Measurements from ENCODE around the gene ZNF92. TPM values are rescaled to one million over a fixed set of nuclear protein-coding genes. Genes with fewer than 3 reads are reported as not detected.
"Not testable (repeated sequence)": the region's sequence is repeated elsewhere in the genome, so short reads cannot be mapped to it uniquely, and the experiment has no call there.

Gene ZNF92
- total RNA-seq, 2 experiments from 2014 or later: 31.2 to 32.1 TPM

GRCh38 chr7:65338346-65338745 lies 35.3 kb upstream of the ZNF92 start:
- peak; percentile 24 for DNase-seq (ENCODE audit: low spot score)
- Histone ChIP-seq H3K27ac (ENCODE audit: low read depth, low read length, poor library complexity, severe bottlenecking) (no peak overlapping the region), H3K4me1 (ENCODE audit: insufficient read depth, low read length, poor library complexity, severe bottlenecking) (peaks cover 11% of the 10 kb centered on the region), H3K9me3 (ENCODE audit: low read length) (no peaks in the 10 kb centered on the region), H4K20me1 (ENCODE audit: insufficient read depth, low read length) (no peaks in the 10 kb centered on the region), H3K9me2 (ENCODE audit: insufficient read depth, low read length) (no peaks in the 10 kb centered on the region), H2AFZ (ENCODE audit: low read length) (no peak overlapping the region), H3K36me3 (ENCODE audit: insufficient read depth, low read length) (no peaks in the 10 kb centered on the region), H3K4me2 (ENCODE audit: low read length) (peak overlapping the region; percentile 7; the same call in 1 of the 2 replicates), H3K4me3 (ENCODE audit: low read depth, low read length, poor library complexity, severe bottlenecking) (no peak overlapping the region), H3K79me2 (ENCODE audit: insufficient read depth, low read depth, low read length) (no peaks in the 10 kb centered on the region)
- CTCF ChIA-PET (ENCODE audit: unreplicated experiment): no interaction called here
- intact Hi-C loops (cut with micrococcal nuclease; ENCODE audit: unreplicated experiment): no loop called here
- TF ChIP-seq EZH2phosphoT487 (IDR thresholded peaks at IDR 0.05; ENCODE audit: borderline replicate concordance, low read depth, low read length): no peak
- TF ChIP-seq, protein P1, sequence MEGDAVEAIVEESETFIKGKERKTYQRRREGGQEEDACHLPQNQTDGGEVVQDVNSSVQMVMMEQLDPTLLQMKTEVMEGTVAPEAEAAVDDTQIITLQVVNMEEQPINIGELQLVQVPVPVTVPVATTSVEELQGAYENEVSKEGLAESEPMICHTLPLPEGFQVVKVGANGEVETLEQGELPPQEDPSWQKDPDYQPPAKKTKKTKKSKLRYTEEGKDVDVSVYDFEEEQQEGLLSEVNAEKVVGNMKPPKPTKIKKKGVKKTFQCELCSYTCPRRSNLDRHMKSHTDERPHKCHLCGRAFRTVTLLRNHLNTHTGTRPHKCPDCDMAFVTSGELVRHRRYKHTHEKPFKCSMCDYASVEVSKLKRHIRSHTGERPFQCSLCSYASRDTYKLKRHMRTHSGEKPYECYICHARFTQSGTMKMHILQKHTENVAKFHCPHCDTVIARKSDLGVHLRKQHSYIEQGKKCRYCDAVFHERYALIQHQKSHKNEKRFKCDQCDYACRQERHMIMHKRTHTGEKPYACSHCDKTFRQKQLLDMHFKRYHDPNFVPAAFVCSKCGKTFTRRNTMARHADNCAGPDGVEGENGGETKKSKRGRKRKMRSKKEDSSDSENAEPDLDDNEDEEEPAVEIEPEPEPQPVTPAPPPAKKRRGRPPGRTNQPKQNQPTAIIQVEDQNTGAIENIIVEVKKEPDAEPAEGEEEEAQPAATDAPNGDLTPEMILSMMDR (conservative IDR thresholded peaks at IDR 0.05; ENCODE audit: low read length): no peak
- no TSS peak for BruUV-seq (replicated peaks)
- POLR2A ChIA-PET: no interaction called here

DNA sequence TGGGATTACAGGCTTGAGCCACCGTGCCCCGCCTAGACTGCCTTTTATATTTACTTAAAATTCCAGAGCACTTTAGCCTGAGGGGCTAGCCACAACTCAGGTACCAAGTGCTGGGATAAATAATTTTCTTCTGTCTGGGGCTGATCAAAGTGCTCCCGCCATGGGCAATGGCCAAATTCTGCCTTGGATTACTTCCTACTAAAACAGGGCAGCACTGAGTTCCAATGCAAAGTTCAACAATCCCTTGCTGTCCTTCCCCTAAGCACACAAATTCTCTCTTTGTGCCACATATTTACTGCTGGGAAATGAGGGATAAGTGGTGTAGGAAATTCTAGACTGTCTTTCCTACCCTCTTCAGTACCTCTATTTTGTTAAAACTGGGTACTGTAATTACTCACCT lies 34.4 kb upstream of the ZNF92 start:
- TF ChIP-seq, protein P1 (conservative IDR thresholded peaks at IDR 0.05; ENCODE audit: low read length): no peak
- TF ChIP-seq EZH2phosphoT487 (IDR thresholded peaks at IDR 0.05; ENCODE audit: borderline replicate concordance, low read depth, low read length): no peak
- no peaks in the 10 kb centered on the region for H3K9me3 ChIP-seq (ENCODE audit: low read length)
- intact Hi-C loops (cut with micrococcal nuclease; ENCODE audit: unreplicated experiment): no loop called here
- no peak overlapping the region for H3K27ac ChIP-seq (ENCODE audit: low read depth, low read length, poor library complexity, severe bottlenecking)
- no peaks in the 10 kb centered on the region for H3K9me2 ChIP-seq (ENCODE audit: insufficient read depth, low read length)
- H2AFZ ChIP-seq (ENCODE audit: low read length): no peak overlapping the region
- no peak overlapping the region for H3K4me2 ChIP-seq (ENCODE audit: low read length)
- no peaks in the 10 kb centered on the region for H3K36me3 ChIP-seq (ENCODE audit: insufficient read depth, low read length)
- no TSS peak for BruUV-seq (replicated peaks)
- H3K4me3 ChIP-seq (ENCODE audit: low read depth, low read length, poor library complexity, severe bottlenecking): no peak overlapping the region
- no peaks in the 10 kb centered on the region for H4K20me1 ChIP-seq (ENCODE audit: insufficient read depth, low read length)
- no peak for DNase-seq (ENCODE audit: low spot score)
- POLR2A ChIA-PET: no interaction called here
- H3K4me1 ChIP-seq (ENCODE audit: insufficient read depth, low read length, poor library complexity, severe bottlenecking): peaks cover 11% of the 10 kb centered on the region
- no peaks in the 10 kb centered on the region for H3K79me2 ChIP-seq (ENCODE audit: insufficient read depth, low read depth, low read length)
- CTCF ChIA-PET (ENCODE audit: unreplicated experiment): no interaction called here

DNA sequence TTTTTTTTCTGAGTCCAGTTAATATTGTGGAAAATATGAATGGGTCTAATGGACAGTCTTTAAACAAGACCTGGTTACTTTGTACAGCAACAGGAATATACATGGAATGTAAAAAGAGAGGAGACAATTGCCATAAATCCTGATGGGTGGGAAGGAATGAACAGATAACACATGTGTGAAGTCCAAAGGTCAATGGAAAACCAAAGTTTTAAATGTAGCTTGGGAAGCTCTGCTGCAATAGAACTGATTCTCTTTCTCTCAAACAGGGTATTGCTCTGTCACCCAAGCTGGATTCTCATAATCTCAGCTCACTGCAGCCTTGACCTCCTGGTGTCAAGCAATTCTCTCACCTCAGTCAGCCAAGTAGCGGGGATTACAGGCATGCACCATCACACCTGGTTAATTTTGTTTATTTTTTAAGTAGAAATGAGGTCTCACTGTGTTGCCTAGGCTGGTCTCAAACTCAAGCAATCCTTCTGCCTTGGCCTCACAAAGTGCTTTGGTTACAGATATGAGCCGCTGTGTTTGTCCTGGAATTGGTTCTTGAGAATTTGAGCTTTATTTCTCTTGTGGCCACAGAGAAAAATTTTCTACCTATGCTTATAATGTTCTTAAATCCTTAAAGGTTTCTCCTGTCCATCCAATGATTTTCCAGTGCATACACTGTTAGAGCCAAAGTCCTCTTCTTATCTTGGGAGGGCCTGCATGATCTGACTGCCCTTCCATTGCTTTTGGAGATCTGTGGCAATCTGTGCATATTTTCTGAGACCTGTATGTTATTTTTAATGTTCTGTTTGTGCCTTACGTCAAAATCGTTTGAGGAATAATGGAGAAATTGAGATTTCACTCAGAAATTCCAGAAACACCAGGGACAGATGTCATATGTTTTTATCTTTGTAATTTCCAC lies 30.7 kb upstream of the ZNF92 start:
- Histone ChIP-seq H3K36me3 (ENCODE audit: insufficient read depth, low read length) (no peaks in the 10 kb centered on the region), H2AFZ (ENCODE audit: low read length) (no peak overlapping the region), H3K9me2 (ENCODE audit: insufficient read depth, low read length) (no peaks in the 10 kb centered on the region), H3K4me3 (ENCODE audit: low read depth, low read length, poor library complexity, severe bottlenecking) (no peak overlapping the region), H4K20me1 (ENCODE audit: insufficient read depth, low read length) (no peaks in the 10 kb centered on the region), H3K4me1 (ENCODE audit: insufficient read depth, low read length, poor library complexity, severe bottlenecking) (peaks cover 10% of the 10 kb centered on the region), H3K9me3 (ENCODE audit: low read length) (no peaks in the 10 kb centered on the region), H3K27ac (ENCODE audit: low read depth, low read length, poor library complexity, severe bottlenecking) (no peak overlapping the region), H3K4me2 (ENCODE audit: low read length) (no peak overlapping the region), H3K79me2 (ENCODE audit: insufficient read depth, low read depth, low read length) (no peaks in the 10 kb centered on the region)
- intact Hi-C loops (cut with micrococcal nuclease; ENCODE audit: unreplicated experiment): no loop called here
- POLR2A ChIA-PET: no interaction called here
- CTCF ChIA-PET (ENCODE audit: unreplicated experiment): no interaction called here
- BruUV-seq (replicated peaks): no TSS peak
- TF ChIP-seq EZH2phosphoT487 (IDR thresholded peaks at IDR 0.05; ENCODE audit: borderline replicate concordance, low read depth, low read length): no peak
- TF ChIP-seq, protein P1 (conservative IDR thresholded peaks at IDR 0.05; ENCODE audit: low read length): no peak
- DNase-seq (ENCODE audit: low spot score): no peak

DNA sequence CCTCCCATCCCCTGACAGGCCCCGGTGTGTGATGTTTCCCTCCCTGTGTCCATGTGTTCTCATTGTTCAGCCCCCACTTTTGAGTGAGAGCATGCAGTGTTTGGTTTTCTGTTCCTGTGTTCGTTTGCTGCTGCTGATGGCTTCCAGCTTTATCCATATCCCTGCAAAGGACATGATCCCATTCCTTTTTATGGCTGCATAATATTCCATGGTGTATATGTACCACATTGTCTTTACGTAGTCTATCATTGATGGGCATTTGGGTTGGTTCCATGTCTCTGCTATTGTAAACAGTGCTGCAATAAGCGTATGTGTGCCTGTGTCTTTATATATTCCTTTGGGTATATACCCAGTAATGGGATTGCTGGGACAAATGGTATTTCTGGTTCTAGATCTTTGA lies 29.1 kb upstream of the ZNF92 start:
- POLR2A ChIA-PET: interaction anchor here (0.7 kb wide), 1 partner anchor 24 kb away, joined by 3 read pairs; no protein-coding TSS in a partner anchor

More for the DNA sequence above, 29.1 kb upstream of the ZNF92 start:
- H4K20me1 ChIP-seq (ENCODE audit: insufficient read depth, low read length); CTCF ChIA-PET (ENCODE audit: unreplicated experiment); BruUV-seq (replicated peaks); H3K79me2 ChIP-seq (ENCODE audit: insufficient read depth, low read depth, low read length); H3K9me3 ChIP-seq (ENCODE audit: low read length); H2AFZ ChIP-seq (ENCODE audit: low read length); H3K4me3 ChIP-seq (ENCODE audit: low read depth, low read length, poor library complexity, severe bottlenecking); H3K9me2 ChIP-seq (ENCODE audit: insufficient read depth, low read length); H3K27ac ChIP-seq (ENCODE audit: low read depth, low read length, poor library complexity, severe bottlenecking); H3K4me1 ChIP-seq (ENCODE audit: insufficient read depth, low read length, poor library complexity, severe bottlenecking); H3K4me2 ChIP-seq (ENCODE audit: low read length); intact Hi-C loops (cut with micrococcal nuclease; ENCODE audit: unreplicated experiment); H3K36me3 ChIP-seq (ENCODE audit: insufficient read depth, low read length); DNase-seq (ENCODE audit: low spot score): not testable (repeated sequence)

All from OCI-LY7 (cell line).